Measurements from ENCODE around the gene RPL37A.

RPL37A gene

DNA sequence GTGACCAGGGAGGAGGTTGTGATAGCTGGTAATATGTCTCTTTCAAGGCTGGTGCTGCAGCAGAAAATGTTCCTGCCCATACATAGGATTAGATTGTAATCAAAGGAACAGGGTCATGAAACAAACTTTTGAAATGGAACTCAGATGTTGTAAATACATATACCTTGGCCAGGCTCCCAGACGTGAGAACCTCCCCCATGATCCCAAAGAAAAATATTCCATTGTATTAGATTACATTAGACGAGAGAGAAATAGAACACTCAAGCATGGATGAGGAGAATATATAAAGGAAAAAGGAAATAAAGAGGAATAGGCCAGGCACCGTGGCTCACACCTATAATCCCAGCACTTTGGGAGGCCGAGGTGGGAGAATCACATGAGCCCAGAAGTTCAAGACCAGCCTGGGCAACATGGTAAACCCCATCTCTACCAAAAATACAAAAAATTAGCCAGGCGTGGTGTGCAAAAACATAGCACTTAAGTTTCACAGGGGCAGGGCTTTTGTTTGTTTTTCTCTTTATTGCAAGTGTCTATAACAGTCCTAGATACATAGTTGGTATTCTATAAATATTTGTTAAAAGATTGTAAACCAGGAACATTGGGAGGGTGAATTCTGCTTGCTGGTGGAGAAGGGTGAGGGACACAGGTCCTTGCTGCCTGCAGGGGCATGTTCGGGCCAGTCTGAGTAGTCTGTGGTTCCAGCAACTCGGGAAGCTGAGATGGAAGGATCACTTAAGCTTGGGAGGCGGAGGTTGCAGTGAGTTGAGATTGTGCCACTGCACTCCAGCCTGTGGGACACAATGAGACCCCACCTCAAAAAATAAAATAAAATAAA is 52.8 kb downstream of the RPL37A start:
- DNase-seq: no peak

- no peak for DNase-seq
These were observed 54.4 kb downstream of the RPL37A start for GRCh38 chr2:216553093-216553478.

Measured in activated CD4-positive, alpha-beta T cell treated with anti-CD3 and anti-CD28 coated beads, Interleukin-2, amount 50 U/mL, for 16 hours (primary cell).